Activated naive CD4-positive, alpha-beta T cell treated with anti-CD3 and anti-CD28 coated beads, Interleukin-2, amount 50 U/mL, for 72 hours (primary cell): ENCODE results near the gene PARP12. TPM values are rescaled to one million over a fixed set of nuclear protein-coding genes. Genes with fewer than 3 reads are reported as not detected.

ENCODE experiments used
- ATAC-seq, 2 donors: fragments of 150-1000 bp; cut with Tn5 transposase; 2 replicates each; pipeline ENCODE4 v1.10.0; 2021; ENCODE audit warnings: mild to moderate bottlenecking in 2 of 2, moderate library complexity in 2 of 2
- DNase-seq, 2 donors: peaks; one replicate each; pipeline ENCODE4 v3.0.0; 2021 to 2022; ENCODE audit warnings: low spot score in 2 of 2
- H3K27ac Mint-ChIP-seq, 2 donors: one replicate each; pipeline ENCODE4 v1.8.0; 2022; ENCODE audit warnings: mild to moderate bottlenecking in 2 of 2, mixed read lengths in 2 of 2
- H3K36me3 Mint-ChIP-seq, 2 donors: one replicate each; pipeline ENCODE4 v1.8.0; 2022; ENCODE audit warnings: mixed read lengths in 2 of 2
- H3K9me3 Mint-ChIP-seq, 2 donors: one replicate each; pipeline ENCODE4 v1.8.0; 2022; ENCODE audit warnings: mixed read lengths in 2 of 2
- total RNA-seq, 2 donors: library from RNA; stranded (reverse); gene quantifications; one replicate each; pipeline ENCODE4 v1.2.3, GENCODE V29; 2022

The PARP12 gene
- total RNA-seq, 2 donors from 2014 or later: 37.0 to 57.6 TPM

- H3K27ac Mint-ChIP-seq: peak overlapping the region in 1 of 2 donors; percentile 39
- no peak for DNase-seq
- no peaks in the 10 kb centered on the region for H3K36me3 Mint-ChIP-seq
- ATAC-seq: no peak
- no peaks in the 10 kb centered on the region for H3K9me3 Mint-ChIP-seq
Observed at GRCh38 chr7:139994356-139994755, 68.4 kb downstream of the PARP12 start.

- Mint-ChIP-seq H3K9me3 (no peaks in the 10 kb centered on the region), H3K27ac (no peak overlapping the region), H3K36me3 (no peaks in the 10 kb centered on the region)
- ATAC-seq (no peak), DNase-seq (no peak)
Observed at GRCh38 chr7:139993592-139993991, 69.2 kb downstream of the PARP12 start.

- ATAC-seq (no peak), DNase-seq (no peak)
- Mint-ChIP-seq H3K36me3 (no peaks in the 10 kb centered on the region), H3K27ac (no peak overlapping the region), H3K9me3 (no peaks in the 10 kb centered on the region)
Observed at GRCh38 chr7:139993169-139993568, 69.6 kb downstream of the PARP12 start.

GRCh38 chr7:139992353-139993044, 70.3 kb downstream of the PARP12 start:
- Mint-ChIP-seq H3K9me3 (no peaks in the 10 kb centered on the region), H3K36me3 (no peaks in the 10 kb centered on the region), H3K27ac (no peak overlapping the region)
- DNase-seq (no peak), ATAC-seq (no peak)

GRCh38 chr7:139991911-139992310, 70.8 kb downstream of the PARP12 start:
- no peak for ATAC-seq
- Mint-ChIP-seq H3K36me3 (no peaks in the 10 kb centered on the region), H3K27ac (no peak overlapping the region)

GRCh38 chr7:139991269-139991666, 71.5 kb downstream of the PARP12 start:
- no peaks in the 10 kb centered on the region for H3K36me3 Mint-ChIP-seq
- no peaks in the 10 kb centered on the region for H3K9me3 Mint-ChIP-seq
- H3K27ac Mint-ChIP-seq: no peak overlapping the region
- DNase-seq (no peak), ATAC-seq (no peak)

More at GRCh38 chr7:139991911-139992310, 70.8 kb downstream of the PARP12 start:
- no peak for DNase-seq
- no peaks in the 10 kb centered on the region for H3K9me3 Mint-ChIP-seq

GRCh38 chr7:139990571-139991268, 72.0 kb downstream of the PARP12 start:
- no peak for ATAC-seq
- Mint-ChIP-seq H3K36me3 (no peaks in the 10 kb centered on the region), H3K27ac (no peak overlapping the region), H3K9me3 (no peaks in the 10 kb centered on the region)
- DNase-seq: no peak

- H3K36me3 Mint-ChIP-seq: no peaks in the 10 kb centered on the region
- no peaks in the 10 kb centered on the region for H3K9me3 Mint-ChIP-seq
- peak overlapping the region in 1 of 2 donors; percentile 65 for H3K27ac Mint-ChIP-seq
- no peak for DNase-seq
- ATAC-seq: no peak
Observed at GRCh38 chr7:139990142-139990535, 72.6 kb downstream of the PARP12 start.

GRCh38 chr7:139989366-139990141, 73.2 kb downstream of the PARP12 start:
- DNase-seq (no peak), ATAC-seq (no peak)
- H3K9me3 Mint-ChIP-seq: no peaks in the 10 kb centered on the region
- H3K27ac Mint-ChIP-seq: peak overlapping the region in 1 of 2 donors; percentile 65
- H3K36me3 Mint-ChIP-seq: no peaks in the 10 kb centered on the region

GRCh38 chr7:139987691-139988516, 74.8 kb downstream of the PARP12 start:
- DNase-seq (no peak), ATAC-seq (no peak)
- no peak overlapping the region for H3K27ac Mint-ChIP-seq
- H3K9me3 Mint-ChIP-seq: no peaks in the 10 kb centered on the region
- H3K36me3 Mint-ChIP-seq: no peaks in the 10 kb centered on the region

GRCh38 chr7:139985811-139986210, 76.9 kb downstream of the PARP12 start:
- Mint-ChIP-seq H3K36me3 (no peaks in the 10 kb centered on the region), H3K27ac (no peak overlapping the region), H3K9me3 (no peaks in the 10 kb centered on the region)
- DNase-seq: no peak
- no peak for ATAC-seq

GRCh38 chr7:139984642-139985539, 77.9 kb downstream of the PARP12 start:
- DNase-seq (no peak), ATAC-seq (no peak)
- peak overlapping the region; percentile 10 to 44 for H3K27ac Mint-ChIP-seq
- H3K36me3 Mint-ChIP-seq: no peaks in the 10 kb centered on the region
- H3K9me3 Mint-ChIP-seq: no peaks in the 10 kb centered on the region

- no peak for ATAC-seq
- no peak for DNase-seq
- Mint-ChIP-seq H3K36me3 (no peaks in the 10 kb centered on the region), H3K27ac (no peak overlapping the region), H3K9me3 (no peaks in the 10 kb centered on the region)
Observed at GRCh38 chr7:139982927-139983920, 79.5 kb downstream of the PARP12 start.

- DNase-seq: no peak
Observed at GRCh38 chr7:139981511-139981895, 81.2 kb downstream of the PARP12 start.

More at GRCh38 chr7:139981511-139981895, 81.2 kb downstream of the PARP12 start:
- Mint-ChIP-seq H3K27ac (no peak overlapping the region), H3K36me3 (peaks cover 0 to 6% of the 10 kb centered on the region in 2 donors), H3K9me3 (no peaks in the 10 kb centered on the region)
- ATAC-seq: no peak
